Mesodermal cell (in vitro differentiated cells): ENCODE measurements around the gene CYP26B1.

Experiments used
- H3K27ac ChIP-seq: 2 replicates; pipeline ENCODE4 v1.7.0; 2013; ENCODE audit warnings: mild to moderate bottlenecking, low read depth, low read length, moderate library complexity; ENCODE audit not compliant: severe bottlenecking
- H3K36me3 ChIP-seq: 2 replicates; pipeline ENCODE4 v1.7.1; 2013; ENCODE audit warnings: mild to moderate bottlenecking, low read length, moderate library complexity; ENCODE audit not compliant: control insufficient read depth, insufficient read depth
- H3K4me1 ChIP-seq: one replicate; pipeline ENCODE4 v1.7.1; 2013; ENCODE audit warnings: mild to moderate bottlenecking, low read length; ENCODE audit not compliant: insufficient read depth, control insufficient read depth, poor library complexity, severe bottlenecking
- H3K4me3 ChIP-seq: 2 replicates; pipeline ENCODE4 v1.7.0; 2013; ENCODE audit warnings: low read length, control low read depth, mild to moderate bottlenecking; ENCODE audit not compliant: insufficient read depth, poor library complexity, severe bottlenecking; ENCODE audit errors: extremely low read depth
- H3K9me3 ChIP-seq: 2 replicates; pipeline ENCODE4 v1.7.1; 2013; ENCODE audit warnings: mild to moderate bottlenecking, low read length, moderate library complexity; ENCODE audit not compliant: control insufficient read depth
- WGBS, 2 experiments: methylation state at CpG; one replicate each; pipeline ENCODE4 v1.1.5; 2013; ENCODE audit warnings: missing lambda C conversion rate in 2 of 2; ENCODE audit not compliant: insufficient coverage in 2 of 2; 5-methylcytosine and 5-hydroxymethylcytosine counted together

CYP26B1 gene

GRCh38 chr2:72127401-72128058 is 20.1 kb downstream of the CYP26B1 start:
- no peaks in the 10 kb centered on the region for H3K9me3 ChIP-seq
- WGBS, 2 experiments, result 88 to 92% methylated on average over 19 to 20 of the region's 21 CpGs
- H3K27ac ChIP-seq, result no peak overlapping the region
- no peak overlapping the region for H3K4me3 ChIP-seq
- no peaks in the 10 kb centered on the region for H3K4me1 ChIP-seq
- H3K36me3 ChIP-seq, result no peaks in the 10 kb centered on the region

- no peaks in the 10 kb centered on the region for H3K9me3 ChIP-seq
Measured at GRCh38 chr2:72126186-72127100, 21.2 kb downstream of the CYP26B1 start.

GRCh38 chr2:72124376-72124775 is 23.3 kb downstream of the CYP26B1 start:
- no peaks in the 10 kb centered on the region for H3K4me1 ChIP-seq
- whole genome bisulfite sequencing, 2 experiments, result 100% methylated on average over 1 of the region's 4 CpGs; no CpG with 5 or more reads in 1 of the 2 experiments
- H3K27ac ChIP-seq, result no peak overlapping the region
- H3K4me3 ChIP-seq, result no peak overlapping the region
- H3K9me3 ChIP-seq, result no peaks in the 10 kb centered on the region
- H3K36me3 ChIP-seq, result no peaks in the 10 kb centered on the region

More at GRCh38 chr2:72126186-72127100, 21.2 kb downstream of the CYP26B1 start:
- Histone ChIP-seq H3K4me1 (no peaks in the 10 kb centered on the region), H3K27ac (no peak overlapping the region), H3K4me3 (no peak overlapping the region), H3K36me3 (no peaks in the 10 kb centered on the region)
- 92 to 93% methylated on average over 8 of the region's 10 CpGs for WGBS, 2 experiments

GRCh38 chr2:72121153-72121552 is 26.5 kb downstream of the CYP26B1 start:
- Histone ChIP-seq H3K4me1 (peaks cover 7% of the 10 kb centered on the region), H3K36me3 (no peaks in the 10 kb centered on the region), H3K4me3 (no peak overlapping the region), H3K27ac (no peak overlapping the region), H3K9me3 (peaks cover 6% of the 10 kb centered on the region)
- WGBS, 2 experiments, result 80 to 82% methylated on average over 2 of the region's 4 CpGs

- Histone ChIP-seq H3K9me3 (peaks cover 6% of the 10 kb centered on the region), H3K36me3 (no peaks in the 10 kb centered on the region), H3K4me1 (peaks cover 25% of the 10 kb centered on the region), H3K27ac (no peak overlapping the region), H3K4me3 (no peak overlapping the region)
- 88 to 100% methylated on average over 1 to 2 of the region's 6 CpGs for WGBS, 2 experiments
Measured at GRCh38 chr2:72118951-72119350, 28.7 kb downstream of the CYP26B1 start.

GRCh38 chr2:72118386-72118785 is 29.3 kb downstream of the CYP26B1 start:
- peaks cover 6% of the 10 kb centered on the region for H3K9me3 ChIP-seq
- no peak overlapping the region for H3K27ac ChIP-seq
- 94 to 96% methylated on average over 5 to 6 of the region's 6 CpGs for WGBS, 2 experiments
- H3K4me1 ChIP-seq, result peaks cover 25% of the 10 kb centered on the region
- H3K4me3 ChIP-seq, result no peak overlapping the region
- H3K36me3 ChIP-seq, result no peaks in the 10 kb centered on the region

GRCh38 chr2:72117718-72118117 is 29.9 kb downstream of the CYP26B1 start:
- no peaks in the 10 kb centered on the region for H3K36me3 ChIP-seq
- WGBS, 2 experiments, result 87 to 96% methylated on average over 7 to 9 of the region's 10 CpGs
- no peak overlapping the region for H3K27ac ChIP-seq
- H3K4me1 ChIP-seq, result peaks cover 25% of the 10 kb centered on the region
- H3K4me3 ChIP-seq, result no peak overlapping the region
- H3K9me3 ChIP-seq, result peaks cover 6% of the 10 kb centered on the region

GRCh38 chr2:72117029-72117428 is 30.6 kb downstream of the CYP26B1 start:
- WGBS, 2 experiments, result 97 to 100% methylated on average over 3 to 6 of the region's 6 CpGs
- H3K27ac ChIP-seq, result no peak overlapping the region
- H3K36me3 ChIP-seq, result no peaks in the 10 kb centered on the region
- H3K4me3 ChIP-seq, result no peak overlapping the region
- peaks cover 29% of the 10 kb centered on the region for H3K4me1 ChIP-seq
- H3K9me3 ChIP-seq, result peaks cover 6% of the 10 kb centered on the region

- Histone ChIP-seq H3K4me1 (peaks cover 29% of the 10 kb centered on the region), H3K9me3 (peaks cover 6% of the 10 kb centered on the region), H3K27ac (peak overlapping the region; percentile 91), H3K36me3 (no peaks in the 10 kb centered on the region), H3K4me3 (no peak overlapping the region)
- 47 to 61% methylated on average over 2 to 3 of the region's 4 CpGs for WGBS, 2 experiments
Measured at GRCh38 chr2:72116081-72116533, 31.6 kb downstream of the CYP26B1 start.

GRCh38 chr2:72115110-72116080 is 32.3 kb downstream of the CYP26B1 start:
- H3K4me1 ChIP-seq, result peaks cover 29% of the 10 kb centered on the region
- WGBS, 2 experiments, result 43 to 52% methylated on average over 13 to 15 of the region's 18 CpGs
- no peaks in the 10 kb centered on the region for H3K36me3 ChIP-seq
- H3K4me3 ChIP-seq, result peak overlapping the region; percentile 11
- H3K27ac ChIP-seq, result peak overlapping the region; percentile 91
- H3K9me3 ChIP-seq, result peaks cover 11% of the 10 kb centered on the region
